ENCODE measurements around the gene MEX3A. TPM values are rescaled to one million over a fixed set of nuclear protein-coding genes. Genes with fewer than 3 reads are reported as not detected.

MEX3A gene
- total and polyA plus RNA-seq, 2 of the 8 experiments (the other 6 are each of a cell fraction or from before 2014, with no cell fraction given), result 34.1 to 52.4 TPM

- no peak for TF ChIP-seq CHD7 (IDR thresholded peaks at IDR 0.05; ENCODE audit: insufficient replicate concordance, low read length)
- TF ChIP-seq KDM1A (IDR thresholded peaks at IDR 0.05; ENCODE audit: borderline replicate concordance, low read length), result no peak
- no peak for TF ChIP-seq TEAD4 (IDR thresholded peaks at IDR 0.05; ENCODE audit: low read depth, low read length)
- TF ChIP-seq SRF (IDR thresholded peaks at IDR 0.05; ENCODE audit: low read depth, low read length), result no peak
- TF ChIP-seq BCL11A (IDR thresholded peaks at IDR 0.05; ENCODE audit: low read depth in 2 of 2, low read length in 2 of 2), result no peak
- no peak for TF ChIP-seq RBBP5 (IDR thresholded peaks at IDR 0.05; ENCODE audit: borderline replicate concordance, low read depth, low read length)
- TF ChIP-seq ATF3 (IDR thresholded peaks at IDR 0.05; ENCODE audit: insufficient read depth, low read depth, low read length), result no peak
- TF ChIP-seq EP300 (IDR thresholded peaks at IDR 0.05; ENCODE audit: borderline replicate concordance in 1 of 2, low read depth in 2 of 2, low read length in 2 of 2), result no peak
- TF ChIP-seq RNF2 (IDR thresholded peaks at IDR 0.05; ENCODE audit: borderline replicate concordance, low read depth, low read length, missing control alignments, poor library complexity, severe bottlenecking), result no peak
- no peak for TF ChIP-seq CHD2 (IDR thresholded peaks at IDR 0.05; ENCODE audit: low read length)
- no peak for TF ChIP-seq GABPA (IDR thresholded peaks at IDR 0.05; ENCODE audit: borderline replicate concordance, insufficient read depth, low read length)
These were observed 7.6 kb downstream of the MEX3A start (continued) for GRCh38 chr1:156074661-156075060.

Data from H1 (cell line).